Epithelial cell of esophagus (primary cell): Measurements from ENCODE around the gene FMC1.

Experiments used
- DNase-seq: peaks from one replicate; pipeline ENCODE4 v3.0.0; 2010; ENCODE audit warnings: low read depth
- H3K4me3 ChIP-seq: 2 replicates; pipeline ENCODE4 v1.5.1; 2011; ENCODE audit warnings: mild to moderate bottlenecking, low read length, control low read depth
- TF ChIP-seq, protein P1 (sequence below): IDR thresholded peaks from 2 replicates; pipeline ENCODE4 v1.5.1; 2011; ENCODE audit warnings: low read depth, mild to moderate bottlenecking, low read length, control low read depth, inconsistent platforms; ENCODE audit not compliant: insufficient read depth; ENCODE audit errors: missing control alignments

FMC1 gene

DNA sequence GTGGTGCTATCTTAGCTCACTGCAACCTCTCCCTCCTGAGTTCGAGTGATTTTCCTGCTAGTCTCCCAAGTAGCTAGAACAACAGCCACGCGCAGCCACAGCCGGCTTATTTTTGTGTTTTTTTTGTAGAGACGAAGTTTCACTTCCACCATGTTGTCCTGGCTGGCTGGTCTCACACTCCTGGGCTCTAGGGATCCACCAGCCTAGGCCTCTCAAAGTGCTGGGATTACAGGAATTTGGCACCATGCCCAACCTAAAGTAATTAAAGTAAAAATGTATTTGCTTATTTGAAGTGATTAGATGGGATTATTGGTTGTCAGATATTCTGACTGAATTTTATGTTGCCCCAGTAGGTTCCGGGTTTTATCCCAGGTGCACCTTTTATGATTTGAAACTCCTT lies 41.3 kb downstream of the FMC1 start:
- TF ChIP-seq, protein P1, sequence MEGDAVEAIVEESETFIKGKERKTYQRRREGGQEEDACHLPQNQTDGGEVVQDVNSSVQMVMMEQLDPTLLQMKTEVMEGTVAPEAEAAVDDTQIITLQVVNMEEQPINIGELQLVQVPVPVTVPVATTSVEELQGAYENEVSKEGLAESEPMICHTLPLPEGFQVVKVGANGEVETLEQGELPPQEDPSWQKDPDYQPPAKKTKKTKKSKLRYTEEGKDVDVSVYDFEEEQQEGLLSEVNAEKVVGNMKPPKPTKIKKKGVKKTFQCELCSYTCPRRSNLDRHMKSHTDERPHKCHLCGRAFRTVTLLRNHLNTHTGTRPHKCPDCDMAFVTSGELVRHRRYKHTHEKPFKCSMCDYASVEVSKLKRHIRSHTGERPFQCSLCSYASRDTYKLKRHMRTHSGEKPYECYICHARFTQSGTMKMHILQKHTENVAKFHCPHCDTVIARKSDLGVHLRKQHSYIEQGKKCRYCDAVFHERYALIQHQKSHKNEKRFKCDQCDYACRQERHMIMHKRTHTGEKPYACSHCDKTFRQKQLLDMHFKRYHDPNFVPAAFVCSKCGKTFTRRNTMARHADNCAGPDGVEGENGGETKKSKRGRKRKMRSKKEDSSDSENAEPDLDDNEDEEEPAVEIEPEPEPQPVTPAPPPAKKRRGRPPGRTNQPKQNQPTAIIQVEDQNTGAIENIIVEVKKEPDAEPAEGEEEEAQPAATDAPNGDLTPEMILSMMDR, result no peak
- H3K4me3 ChIP-seq, result no peak overlapping the region
- DNase-seq, result no peak

DNA sequence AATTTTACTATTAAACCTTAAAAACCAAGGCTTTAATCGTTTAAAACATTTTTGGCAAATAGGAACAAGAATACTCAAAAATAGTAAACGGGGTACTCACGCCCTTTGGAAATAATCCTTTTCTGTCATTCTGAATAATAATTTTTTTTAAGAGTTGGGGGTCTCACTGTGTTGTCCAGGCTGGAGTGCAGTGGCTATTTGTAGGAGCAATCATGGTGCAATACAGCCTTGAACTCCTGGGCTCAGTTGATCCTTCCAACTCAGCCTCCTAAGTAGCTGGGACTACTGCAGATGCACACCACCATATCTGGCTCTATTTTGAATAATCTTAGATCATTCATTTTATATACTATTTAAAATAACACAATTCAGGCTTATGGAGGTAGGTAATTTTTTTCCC lies 43.5 kb downstream of the FMC1 start:
- TF ChIP-seq, protein P1, result no peak
- no peak overlapping the region for H3K4me3 ChIP-seq
- no peak for DNase-seq

DNA sequence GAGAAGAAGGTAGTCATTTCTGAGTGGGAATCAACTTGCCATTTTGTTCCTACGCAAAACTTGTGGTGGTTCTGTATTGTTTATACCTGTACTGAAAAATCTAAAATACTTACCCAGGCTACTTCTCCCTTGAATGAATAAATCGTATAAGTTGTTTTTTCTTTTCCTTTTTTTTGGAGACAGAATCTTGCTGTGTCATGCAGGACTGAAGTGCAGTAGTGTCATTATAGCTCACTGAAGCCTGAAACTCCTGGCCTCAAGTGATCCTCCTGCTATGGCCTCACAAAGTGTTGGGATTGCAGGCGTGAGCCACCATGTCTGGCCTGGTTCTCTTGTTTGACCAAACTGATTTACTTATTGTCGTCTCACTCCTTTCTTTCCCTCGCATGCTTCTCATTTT lies 46.5 kb downstream of the FMC1 start:
- DNase-seq, result no peak
- no peak overlapping the region for H3K4me3 ChIP-seq
- TF ChIP-seq, protein P1, result no peak

DNA sequence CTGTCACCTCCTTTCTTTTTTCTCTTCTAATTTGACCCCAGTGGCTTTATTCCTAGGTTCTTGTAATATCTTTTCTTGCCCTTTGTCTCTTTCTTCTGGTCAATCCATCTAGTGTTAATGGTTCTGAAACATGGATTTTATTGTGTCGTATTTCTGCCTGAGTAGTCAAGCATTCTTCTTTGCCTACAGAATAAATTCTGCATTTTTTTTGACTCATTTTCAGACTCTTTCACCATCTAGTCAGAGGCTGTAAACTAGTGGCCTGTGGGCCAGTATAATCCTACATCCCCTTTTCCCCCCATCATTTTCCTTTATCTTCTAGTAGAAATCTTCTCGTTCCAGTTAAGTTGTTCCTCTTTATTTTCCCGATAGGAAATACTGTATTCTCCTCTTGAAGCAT lies 48.0 kb downstream of the FMC1 start:
- H3K4me3 ChIP-seq, result no peak overlapping the region
- TF ChIP-seq, protein P1, result no peak
- no peak for DNase-seq

DNA sequence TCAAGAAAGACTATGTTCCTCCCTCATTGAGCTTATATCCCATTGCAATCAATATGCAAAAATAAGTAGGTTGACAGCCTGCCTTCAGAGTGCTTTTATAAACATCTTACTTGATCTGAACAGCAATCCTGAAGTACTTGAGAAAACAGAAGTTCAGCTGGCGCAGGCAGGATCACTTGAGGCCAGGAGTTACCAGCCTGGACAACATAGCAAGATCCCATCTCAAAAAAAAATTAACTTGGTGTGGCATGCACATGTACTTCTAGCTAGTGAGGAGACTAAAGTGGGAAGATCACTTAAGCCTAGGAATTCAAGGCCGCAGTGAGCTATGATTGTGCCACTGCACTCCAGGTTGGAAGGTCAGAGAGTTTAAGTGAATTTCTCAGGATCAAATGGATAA lies 48.6 kb downstream of the FMC1 start:
- no peak overlapping the region for H3K4me3 ChIP-seq
- TF ChIP-seq, protein P1, result no peak
- DNase-seq, result no peak

DNA sequence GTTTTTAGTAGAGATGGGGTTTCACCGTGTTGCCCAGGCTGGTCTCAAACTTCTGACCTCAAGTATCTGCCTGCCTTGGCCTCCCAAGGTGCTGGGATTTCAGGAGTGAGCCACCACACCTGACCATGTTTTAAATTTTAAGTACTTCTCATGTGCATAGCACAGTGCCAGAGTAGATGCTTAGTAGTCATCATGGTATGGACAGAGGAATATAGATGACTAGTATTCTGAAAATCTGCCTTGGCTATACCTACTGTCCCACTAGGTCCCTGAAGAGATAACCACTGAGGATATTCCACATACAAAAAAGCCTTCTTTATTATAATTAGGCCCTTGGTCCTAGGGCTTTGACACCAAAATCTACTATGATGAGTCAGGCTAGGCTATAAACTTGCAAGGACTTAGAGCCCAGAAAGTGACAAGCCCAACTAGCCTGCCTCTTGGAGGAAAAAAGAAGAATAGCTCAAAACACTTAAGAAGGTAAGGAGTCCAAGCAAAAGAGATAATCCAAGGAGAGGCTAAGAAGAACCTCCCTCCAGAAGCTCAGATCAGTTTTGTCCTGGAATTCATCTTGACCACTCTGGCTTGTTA lies 52.6 kb downstream of the FMC1 start:
- no peak for DNase-seq
- TF ChIP-seq, protein P1, result no peak
- H3K4me3 ChIP-seq, result no peak overlapping the region

DNA sequence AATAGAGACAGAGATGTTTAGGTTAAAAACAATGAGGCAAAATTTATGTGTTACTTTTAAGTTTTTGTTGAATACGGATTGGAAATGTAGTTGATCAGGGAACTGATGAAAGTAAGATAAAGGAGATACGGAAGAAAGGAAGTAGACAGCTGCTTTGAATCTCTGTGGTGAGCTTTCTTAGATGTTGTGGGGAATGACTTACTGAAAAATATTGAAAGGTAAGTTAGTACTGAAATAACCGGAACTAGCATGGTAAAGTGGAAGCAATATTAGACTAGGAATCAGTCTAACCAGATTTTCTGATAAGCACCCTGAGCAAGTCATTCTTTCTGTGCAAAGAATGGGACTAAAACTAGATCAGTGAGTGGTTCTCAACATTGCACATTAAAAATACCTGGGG lies 53.4 kb downstream of the FMC1 start:
- DNase-seq, result no peak
- TF ChIP-seq, protein P1, result no peak

More for the DNA sequence above, 53.4 kb downstream of the FMC1 start:
- no peak overlapping the region for H3K4me3 ChIP-seq
